Measurements from ENCODE around the gene GNA12. TPM values are rescaled to one million over a fixed set of nuclear protein-coding genes. Genes with fewer than 3 reads are reported as not detected.
"Not testable (repeated sequence)": the region's sequence is repeated elsewhere in the genome, so short reads cannot be mapped to it uniquely, and the experiment has no call there.

GNA12 gene
- total RNA-seq, 4 donors from 2014 or later = 26.3 to 54.8 (median 36.9) TPM

DNA sequence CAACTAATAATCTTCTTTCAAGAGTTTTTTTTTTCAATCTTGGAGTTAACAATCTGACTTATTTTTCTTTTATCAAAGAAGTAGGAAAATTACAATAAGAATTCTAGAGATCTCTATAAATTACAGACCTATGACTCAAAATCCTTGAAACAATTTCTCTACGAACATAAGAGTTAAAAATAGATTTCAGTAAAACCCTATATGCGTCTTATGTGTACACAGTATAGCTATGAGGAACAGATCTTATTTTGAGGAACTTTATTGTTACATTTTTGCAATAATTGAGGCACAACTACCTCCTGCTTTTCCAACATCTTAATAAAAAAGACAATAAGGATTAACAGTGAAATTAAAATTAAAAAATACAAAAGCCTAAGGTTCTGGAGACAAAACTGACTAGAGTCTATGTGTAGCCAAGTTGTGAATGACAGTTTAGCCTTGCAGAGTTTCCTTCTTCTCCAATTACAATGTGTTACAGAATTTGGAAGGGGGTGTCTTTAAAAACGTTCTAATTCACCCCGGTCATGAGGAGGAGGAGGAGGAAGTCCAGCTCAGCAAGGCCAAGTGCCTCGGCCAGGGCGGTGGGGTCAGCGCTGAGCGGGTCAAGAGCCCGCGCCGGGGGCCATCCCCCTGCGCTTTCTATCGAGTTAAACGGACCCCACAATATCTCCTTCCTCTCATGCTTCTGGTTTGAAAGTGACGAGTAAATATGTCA lies 115.6 kb downstream of the GNA12 start:
- ATAC-seq (ENCODE audit: low FRiP score) (peak; percentile 6), DNase-seq (ENCODE audit: low spot score) (no peak)
- TF ChIP-seq, protein P1, sequence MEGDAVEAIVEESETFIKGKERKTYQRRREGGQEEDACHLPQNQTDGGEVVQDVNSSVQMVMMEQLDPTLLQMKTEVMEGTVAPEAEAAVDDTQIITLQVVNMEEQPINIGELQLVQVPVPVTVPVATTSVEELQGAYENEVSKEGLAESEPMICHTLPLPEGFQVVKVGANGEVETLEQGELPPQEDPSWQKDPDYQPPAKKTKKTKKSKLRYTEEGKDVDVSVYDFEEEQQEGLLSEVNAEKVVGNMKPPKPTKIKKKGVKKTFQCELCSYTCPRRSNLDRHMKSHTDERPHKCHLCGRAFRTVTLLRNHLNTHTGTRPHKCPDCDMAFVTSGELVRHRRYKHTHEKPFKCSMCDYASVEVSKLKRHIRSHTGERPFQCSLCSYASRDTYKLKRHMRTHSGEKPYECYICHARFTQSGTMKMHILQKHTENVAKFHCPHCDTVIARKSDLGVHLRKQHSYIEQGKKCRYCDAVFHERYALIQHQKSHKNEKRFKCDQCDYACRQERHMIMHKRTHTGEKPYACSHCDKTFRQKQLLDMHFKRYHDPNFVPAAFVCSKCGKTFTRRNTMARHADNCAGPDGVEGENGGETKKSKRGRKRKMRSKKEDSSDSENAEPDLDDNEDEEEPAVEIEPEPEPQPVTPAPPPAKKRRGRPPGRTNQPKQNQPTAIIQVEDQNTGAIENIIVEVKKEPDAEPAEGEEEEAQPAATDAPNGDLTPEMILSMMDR (IDR thresholded peaks at IDR 0.05) = no peak

DNA sequence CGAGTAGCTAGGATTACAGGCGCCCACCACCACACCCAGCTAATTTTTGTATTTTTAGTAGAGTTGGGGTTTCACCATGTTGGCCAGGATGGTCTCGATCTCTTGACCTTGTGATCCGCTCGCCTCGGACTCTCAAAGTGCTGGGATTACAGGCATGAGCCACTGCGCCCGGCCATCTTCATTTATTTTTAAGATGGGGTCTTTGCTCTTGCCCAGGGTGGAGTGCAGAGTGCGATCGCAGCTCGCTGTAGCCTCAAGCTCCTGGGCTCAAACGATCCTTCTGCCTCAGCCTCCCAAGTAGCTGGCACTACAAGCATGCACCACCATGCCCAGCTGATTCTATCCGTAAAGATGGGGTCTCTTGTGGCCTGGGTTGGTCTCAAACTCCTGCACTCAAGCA lies 116.9 kb downstream of the GNA12 start:
- DNase-seq (ENCODE audit: low spot score); ATAC-seq (ENCODE audit: low FRiP score): not testable (repeated sequence)

DNA sequence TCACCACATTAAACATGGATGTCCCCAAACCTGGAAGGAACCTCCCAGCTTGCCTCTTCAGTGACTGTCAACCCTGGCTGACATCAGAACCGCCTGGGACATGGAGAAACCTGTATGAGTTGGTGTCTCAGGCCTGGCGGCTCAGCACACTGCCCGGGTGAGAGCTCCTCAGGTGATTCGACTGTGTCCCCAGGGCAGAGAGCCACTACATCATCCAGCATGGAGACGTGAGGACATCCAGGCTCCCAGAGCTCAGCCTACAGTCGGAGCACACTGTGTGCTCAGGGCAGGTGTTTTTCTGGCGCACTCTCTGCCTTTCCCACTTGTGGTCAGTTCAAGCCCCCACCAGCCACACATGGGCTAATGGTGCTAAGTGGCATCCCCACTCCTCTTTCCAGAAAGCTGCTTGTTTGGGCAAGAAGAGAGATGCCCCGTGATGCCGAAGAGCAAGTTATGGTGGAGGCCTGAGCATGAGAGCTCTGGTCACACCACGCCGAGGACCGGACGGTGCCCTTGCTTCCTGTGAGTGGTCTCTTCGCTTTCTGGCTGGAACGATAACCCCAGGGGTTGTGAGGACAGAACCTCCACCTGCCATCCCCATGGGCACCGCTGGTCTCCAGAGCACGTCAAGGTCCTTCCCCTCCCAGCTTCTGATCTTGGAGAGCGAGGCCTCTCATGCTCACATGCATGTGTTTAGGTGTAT lies 117.6 kb downstream of the GNA12 start:
- ATAC-seq (ENCODE audit: low FRiP score) (no peak), DNase-seq (ENCODE audit: low spot score) (no peak)
- TF ChIP-seq, protein P1 (IDR thresholded peaks at IDR 0.05) = no peak

DNA sequence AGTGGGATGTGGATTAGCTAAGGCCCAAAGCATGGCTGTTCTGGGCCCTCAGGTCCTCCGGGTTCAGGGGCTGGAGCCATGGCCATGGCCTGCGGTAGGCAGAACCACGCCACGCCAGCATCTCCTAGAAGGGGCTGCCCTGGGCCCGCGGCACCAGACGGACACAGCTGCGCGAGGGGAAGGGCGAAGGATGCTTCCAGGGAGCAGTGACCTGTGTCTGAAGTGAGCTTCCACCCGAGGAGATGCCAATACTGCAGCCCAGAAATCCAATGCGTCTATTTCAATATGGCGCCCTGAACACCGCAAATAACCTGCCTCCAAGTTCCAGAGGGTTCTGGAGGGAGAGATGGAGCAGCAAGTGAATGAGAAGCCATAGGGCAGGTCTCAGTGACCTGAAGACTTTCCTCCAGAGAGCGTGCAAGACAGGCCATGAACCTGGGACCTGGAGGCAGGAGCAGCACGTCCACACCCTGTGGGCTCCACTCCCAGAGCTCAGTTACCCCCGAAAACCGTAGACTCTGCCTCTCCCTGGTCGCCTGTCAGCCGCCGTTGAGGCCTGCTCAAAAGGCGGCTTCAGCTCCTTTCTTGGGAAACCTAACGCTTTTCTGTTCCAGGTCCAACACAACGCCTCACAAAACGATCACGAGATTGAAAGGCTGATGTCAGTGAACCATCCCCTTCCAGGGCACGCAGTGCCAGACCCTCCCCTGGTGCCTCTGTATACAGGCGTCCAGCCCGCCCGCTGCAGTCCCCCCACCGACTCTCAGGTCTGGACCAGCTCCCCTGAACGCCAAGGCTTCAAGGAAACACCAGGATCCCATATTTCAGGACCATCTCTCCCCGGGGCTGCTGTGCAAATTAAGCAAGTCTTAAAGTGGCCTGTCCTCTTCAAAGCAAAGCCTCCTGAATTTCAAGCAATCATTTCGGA lies 118.7 kb downstream of the GNA12 start:
- no peak for DNase-seq (ENCODE audit: low spot score)
- TF ChIP-seq, protein P1 (IDR thresholded peaks at IDR 0.05) = no peak
- ATAC-seq (ENCODE audit: low FRiP score) = no peak

DNA sequence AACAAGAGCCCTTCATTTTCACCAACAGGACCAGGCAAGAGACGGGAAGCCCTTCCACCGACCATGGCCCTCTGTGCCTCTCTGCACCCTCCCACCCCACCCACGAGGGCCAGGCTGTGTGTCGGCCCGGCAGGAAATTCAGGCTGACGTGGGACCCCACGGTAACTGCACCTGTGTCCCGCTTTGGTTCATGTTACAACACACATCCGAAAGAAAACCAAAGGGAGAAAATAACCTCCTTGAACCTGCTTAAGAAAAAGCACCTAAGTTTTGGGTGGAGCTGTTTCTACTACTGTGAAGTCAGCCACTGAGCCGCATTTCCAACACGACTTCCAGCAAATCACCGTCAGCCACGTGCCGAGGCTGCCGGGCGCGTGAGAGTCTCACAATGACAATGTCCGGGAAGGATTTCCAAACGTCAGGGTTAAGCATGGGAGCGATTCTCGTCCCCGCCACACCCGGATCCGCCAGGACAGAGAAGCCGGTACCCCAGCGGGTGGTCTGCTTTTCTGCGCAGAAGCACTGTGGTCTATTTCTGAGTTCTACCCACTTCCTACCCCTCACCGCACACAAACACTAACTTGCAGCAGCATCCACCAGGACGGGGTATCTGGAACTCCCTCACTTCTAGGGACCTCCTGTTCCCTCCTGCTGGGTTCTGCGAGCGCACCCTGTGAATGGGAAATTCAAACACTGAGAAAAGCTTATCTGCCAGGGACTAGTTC lies 119.5 kb downstream of the GNA12 start:
- DNase-seq (ENCODE audit: low spot score) = no peak
- ATAC-seq (ENCODE audit: low FRiP score) = no peak
- TF ChIP-seq, protein P1 (IDR thresholded peaks at IDR 0.05) = no peak

DNA sequence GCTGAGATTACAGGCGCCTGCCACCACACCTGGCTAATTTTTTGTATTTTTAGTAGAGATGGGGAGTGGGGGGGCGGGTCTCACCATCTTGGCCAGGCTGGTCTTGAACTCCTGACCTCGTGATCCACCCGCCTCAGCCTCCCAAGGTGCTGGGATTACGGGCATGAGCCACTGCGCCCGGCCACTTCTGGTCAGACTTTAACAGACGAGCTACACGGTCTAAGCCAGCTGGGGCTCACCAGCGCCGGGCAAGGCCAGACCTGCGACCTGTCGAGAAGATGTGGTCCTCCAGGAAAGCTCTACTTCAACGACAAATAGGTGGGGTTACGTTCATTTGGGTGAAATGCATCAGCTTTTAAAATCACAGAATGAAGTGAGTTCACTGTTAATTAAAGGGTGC lies 120.1 kb downstream of the GNA12 start:
- not testable (repeated sequence) for ATAC-seq (ENCODE audit: low FRiP score); DNase-seq (ENCODE audit: low spot score)

DNA sequence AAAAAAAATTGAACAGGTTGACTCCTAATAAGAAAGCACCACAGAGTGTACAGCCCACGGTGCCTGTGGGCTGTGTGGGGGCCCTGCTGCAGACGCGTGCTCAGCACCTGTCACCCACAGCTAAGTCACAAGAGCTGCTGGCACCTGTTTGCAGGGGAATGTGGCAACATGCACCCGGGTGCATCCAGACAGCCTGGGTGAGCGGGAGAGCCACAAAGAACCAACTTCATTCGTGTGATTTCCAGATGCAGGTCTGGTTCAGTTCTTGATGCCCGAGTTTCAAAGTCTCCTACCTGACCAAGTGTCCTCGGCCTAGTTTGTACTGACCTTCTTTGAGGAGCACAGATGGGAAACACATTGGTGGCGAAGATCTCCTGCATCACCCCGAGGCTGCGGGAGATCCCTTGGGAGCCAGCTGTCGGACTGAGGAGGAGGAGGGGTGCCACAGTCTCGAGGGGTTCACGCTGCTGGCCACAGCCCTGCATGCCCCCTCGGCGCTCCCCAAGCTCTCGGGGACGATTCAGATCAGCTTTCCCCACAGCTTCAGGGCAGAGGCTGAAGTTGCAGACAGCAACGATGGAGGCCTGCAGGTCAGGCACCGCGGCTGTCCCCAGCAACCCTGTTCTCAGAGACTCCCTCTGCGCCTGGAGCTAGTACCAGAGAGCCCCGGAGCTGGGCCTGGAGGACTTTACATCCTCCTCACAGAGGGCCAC lies 120.8 kb downstream of the GNA12 start:
- TF ChIP-seq, protein P1 (IDR thresholded peaks at IDR 0.05) = no peak
- no peak for ATAC-seq (ENCODE audit: low FRiP score)
- DNase-seq (ENCODE audit: low spot score) = no peak
